LNCAP (cell line): Measurements from ENCODE around the gene PLXNC1.

Experiments
- TF ChIP-seq, protein P1 (sequence below): fragments of 450-650 bp; IDR thresholded peaks from 2 replicates; pipeline ENCODE4 v1.5.1; 2017; ENCODE audit warnings: mild to moderate bottlenecking

Gene PLXNC1

DNA sequence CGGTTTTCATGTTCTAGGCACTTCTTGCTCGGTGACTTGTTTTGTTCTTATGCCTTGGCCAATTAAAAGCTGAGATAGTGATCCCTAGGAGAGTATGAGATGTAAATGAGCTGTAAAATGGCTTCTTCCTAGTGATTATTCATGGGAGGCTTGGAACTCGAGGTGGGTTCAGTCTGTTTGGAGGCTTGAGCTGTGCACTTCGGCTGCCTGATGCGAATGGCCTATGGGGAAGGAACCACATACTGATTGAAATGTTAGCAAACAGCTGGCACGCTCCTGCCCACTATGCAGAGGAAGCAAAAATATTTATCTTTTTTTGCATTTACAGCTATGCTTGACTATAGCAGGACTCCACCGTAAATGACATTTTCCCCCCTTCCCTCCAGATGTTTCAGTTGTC is 75.5 kb downstream of the PLXNC1 start:
- TF ChIP-seq, protein P1, sequence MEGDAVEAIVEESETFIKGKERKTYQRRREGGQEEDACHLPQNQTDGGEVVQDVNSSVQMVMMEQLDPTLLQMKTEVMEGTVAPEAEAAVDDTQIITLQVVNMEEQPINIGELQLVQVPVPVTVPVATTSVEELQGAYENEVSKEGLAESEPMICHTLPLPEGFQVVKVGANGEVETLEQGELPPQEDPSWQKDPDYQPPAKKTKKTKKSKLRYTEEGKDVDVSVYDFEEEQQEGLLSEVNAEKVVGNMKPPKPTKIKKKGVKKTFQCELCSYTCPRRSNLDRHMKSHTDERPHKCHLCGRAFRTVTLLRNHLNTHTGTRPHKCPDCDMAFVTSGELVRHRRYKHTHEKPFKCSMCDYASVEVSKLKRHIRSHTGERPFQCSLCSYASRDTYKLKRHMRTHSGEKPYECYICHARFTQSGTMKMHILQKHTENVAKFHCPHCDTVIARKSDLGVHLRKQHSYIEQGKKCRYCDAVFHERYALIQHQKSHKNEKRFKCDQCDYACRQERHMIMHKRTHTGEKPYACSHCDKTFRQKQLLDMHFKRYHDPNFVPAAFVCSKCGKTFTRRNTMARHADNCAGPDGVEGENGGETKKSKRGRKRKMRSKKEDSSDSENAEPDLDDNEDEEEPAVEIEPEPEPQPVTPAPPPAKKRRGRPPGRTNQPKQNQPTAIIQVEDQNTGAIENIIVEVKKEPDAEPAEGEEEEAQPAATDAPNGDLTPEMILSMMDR: no peak

- TF ChIP-seq, protein P1: no peak
Measured at GRCh38 chr12:94225506-94225905, 77.1 kb downstream of the PLXNC1 start.

GRCh38 chr12:94225947-94226630 is 77.7 kb downstream of the PLXNC1 start:
- TF ChIP-seq, protein P1: no peak

- TF ChIP-seq, protein P1: no peak
Measured at GRCh38 chr12:94227066-94227465, 78.7 kb downstream of the PLXNC1 start.

DNA sequence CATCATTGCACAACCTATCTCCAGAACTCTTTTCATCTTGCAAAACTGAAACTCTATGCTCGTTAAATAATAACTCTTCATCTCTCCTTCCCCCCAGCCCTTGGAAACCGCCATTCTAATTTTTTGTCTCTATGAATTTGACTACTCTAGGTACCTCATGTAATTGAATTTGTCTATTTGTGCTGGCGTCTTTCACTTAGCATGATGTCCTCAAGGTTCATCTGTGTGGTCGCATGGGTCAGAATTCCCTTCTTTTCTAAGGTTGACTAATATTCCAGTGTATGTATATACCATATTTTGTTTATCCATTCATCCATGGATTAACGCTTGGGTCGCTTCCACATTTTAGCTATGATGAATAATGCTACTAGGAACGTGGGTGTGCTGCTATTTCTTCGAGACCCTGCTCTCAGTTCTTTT is 80.1 kb downstream of the PLXNC1 start:
- TF ChIP-seq, protein P1: no peak

DNA sequence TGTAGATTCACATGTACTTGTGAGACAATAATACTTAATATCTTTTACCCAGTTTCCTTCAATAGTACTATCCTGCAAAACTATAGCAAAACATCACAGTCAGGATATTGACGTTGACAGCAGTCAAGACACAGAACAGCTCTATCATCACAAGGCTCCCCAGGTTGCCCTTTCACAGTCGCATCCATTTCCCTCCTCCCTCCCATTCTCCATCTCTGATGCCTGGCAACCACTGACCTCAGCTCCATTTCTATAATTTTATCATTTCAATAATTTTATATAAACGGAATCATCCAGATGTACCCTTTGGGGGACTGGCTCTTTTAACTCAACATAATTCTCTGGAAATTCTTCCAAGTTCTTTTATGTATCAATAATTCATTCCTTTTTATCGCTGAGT is 81.5 kb downstream of the PLXNC1 start:
- TF ChIP-seq, protein P1: no peak

DNA sequence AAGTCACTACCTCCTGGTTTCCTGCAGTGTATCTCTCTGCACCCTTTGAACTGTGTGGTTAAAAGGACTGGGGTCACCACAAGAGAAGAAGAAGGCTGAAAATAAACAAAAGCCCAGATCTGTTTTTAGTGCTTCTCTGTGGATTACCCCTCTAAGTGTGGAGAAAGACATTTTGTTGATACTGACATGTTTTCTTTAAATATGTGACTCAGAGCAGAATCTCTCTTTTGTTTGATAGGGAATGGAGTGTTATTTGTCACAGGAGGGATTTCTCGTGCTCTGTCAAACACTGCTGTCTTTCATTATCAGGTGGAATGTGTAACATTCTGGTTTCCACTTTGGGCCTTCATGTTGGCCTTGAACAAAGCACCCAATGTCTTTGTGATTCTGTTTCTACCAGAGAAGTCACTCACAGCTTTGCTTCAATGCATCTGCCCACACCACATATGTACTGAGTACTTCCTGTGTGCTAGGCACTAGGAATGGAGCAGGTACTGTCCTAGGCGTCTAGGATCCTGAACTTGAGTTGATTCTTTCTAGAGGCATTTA is 82.1 kb downstream of the PLXNC1 start:
- TF ChIP-seq, protein P1: no peak
